Measurements from ENCODE around the gene GAPDHS. TPM values are rescaled to one million over a fixed set of nuclear protein-coding genes. Genes with fewer than 3 reads are reported as not detected.
A peak's percentile ranks its signal among the peaks of the same experiment; 100 is the strongest.

The GAPDHS gene
- total RNA-seq, 1 donor from 2014 or later: not detected

DNA sequence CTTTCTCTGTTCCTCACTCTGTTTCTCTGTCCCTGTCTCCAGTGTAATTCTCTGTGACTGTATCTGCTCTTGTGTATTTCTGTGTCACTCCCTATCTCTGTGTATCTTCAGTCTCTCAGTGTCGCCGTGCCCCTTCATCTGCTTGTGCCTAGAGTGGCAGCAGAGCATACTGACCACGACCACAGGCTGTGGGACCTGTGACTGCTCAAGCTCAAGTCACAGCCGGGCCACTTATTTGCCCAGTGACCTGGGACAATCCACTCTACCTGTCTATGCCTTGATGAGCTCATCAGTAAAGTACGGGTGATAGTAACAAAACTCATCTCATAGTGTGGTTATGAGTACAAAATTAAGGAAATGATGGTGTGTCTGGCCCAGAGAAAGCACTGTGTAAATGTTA is 20.8 kb downstream of the GAPDHS start:
- H3K4me1 ChIP-seq (ENCODE audit: control insufficient read depth in 3 of 3, insufficient read depth in 3 of 3, low read length in 3 of 3): peaks cover 0 to 5% (median 3%) of the 10 kb centered on the region in 3 donors
- H3K9me3 ChIP-seq (ENCODE audit: control insufficient read depth in 3 of 3, low read length in 3 of 3): no peaks in the 10 kb centered on the region
- no peak overlapping the region for H3K9ac ChIP-seq (ENCODE audit: low read depth in 1 of 3, low read length in 3 of 3)
- H3K27me3 ChIP-seq (ENCODE audit: control insufficient read depth in 3 of 3, insufficient read depth in 3 of 3, low read length in 3 of 3): peaks cover 32 to 38% (median 32%) of the 10 kb centered on the region in 3 donors
- H3K4me3 ChIP-seq (ENCODE audit: low read length in 3 of 3): no peak overlapping the region
- peaks cover 0 to 2% (median 0%) of the 10 kb centered on the region in 3 donors for H3K36me3 ChIP-seq (ENCODE audit: control insufficient read depth in 3 of 3, insufficient read depth in 3 of 3, low read length in 3 of 3)
- H3K27ac ChIP-seq (ENCODE audit: low read depth, low read length): no peak overlapping the region

DNA sequence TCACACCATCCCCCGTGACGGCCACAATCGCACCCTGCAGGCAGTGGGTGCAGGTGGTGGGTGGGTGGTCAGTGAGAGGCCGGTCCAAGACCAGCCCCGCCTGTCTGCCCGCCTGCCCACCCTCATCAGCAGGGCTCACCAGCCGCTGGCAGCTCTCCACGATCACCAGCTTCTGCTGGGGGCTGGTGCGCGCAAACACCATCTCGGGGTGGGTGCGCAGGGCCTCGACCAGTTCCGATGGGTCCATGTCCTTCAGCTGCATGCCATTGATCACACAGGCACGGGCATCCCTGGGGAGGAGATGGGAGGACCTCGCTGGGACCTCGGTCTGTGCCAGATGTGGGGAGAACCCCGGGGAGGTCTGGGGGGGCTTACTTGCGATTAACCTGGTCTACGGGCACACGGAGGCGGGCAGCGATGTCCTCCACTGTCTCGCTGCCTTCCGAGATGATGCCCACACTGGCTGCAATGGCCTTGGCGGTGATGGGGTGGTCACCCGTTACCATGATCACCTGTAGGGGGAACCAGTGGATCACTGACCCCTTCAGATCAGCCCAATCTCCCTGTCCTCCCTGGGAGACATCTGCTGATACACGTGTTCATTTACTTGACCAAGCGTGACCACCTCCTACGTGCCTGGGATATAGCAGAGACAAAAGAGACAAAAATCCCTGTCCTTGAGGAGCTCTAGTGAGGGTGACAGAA is 22.2 kb downstream of the GAPDHS start:
- H3K27me3 ChIP-seq (ENCODE audit: control insufficient read depth in 3 of 3, insufficient read depth in 3 of 3, low read length in 3 of 3): peaks cover 45 to 50% (median 45%) of the 10 kb centered on the region in 3 donors
- peaks cover 0 to 5% (median 3%) of the 10 kb centered on the region in 3 donors for H3K4me1 ChIP-seq (ENCODE audit: control insufficient read depth in 3 of 3, insufficient read depth in 3 of 3, low read length in 3 of 3)
- no peak overlapping the region for H3K9ac ChIP-seq (ENCODE audit: low read depth in 1 of 3, low read length in 3 of 3)
- no peak overlapping the region for H3K27ac ChIP-seq (ENCODE audit: low read depth, low read length)
- H3K9me3 ChIP-seq (ENCODE audit: control insufficient read depth in 3 of 3, low read length in 3 of 3): no peaks in the 10 kb centered on the region
- H3K36me3 ChIP-seq (ENCODE audit: control insufficient read depth in 3 of 3, insufficient read depth in 3 of 3, low read length in 3 of 3): peaks cover 0 to 2% (median 0%) of the 10 kb centered on the region in 3 donors
- H3K4me3 ChIP-seq (ENCODE audit: low read length in 3 of 3): no peak overlapping the region

GRCh38 chr19:35556025-35556590 is 22.9 kb downstream of the GAPDHS start:
- Histone ChIP-seq H3K4me1 (ENCODE audit: control insufficient read depth in 3 of 3, insufficient read depth in 3 of 3, low read length in 3 of 3) (peaks cover 0 to 5% (median 3%) of the 10 kb centered on the region in 3 donors), H3K27ac (ENCODE audit: low read depth, low read length) (no peak overlapping the region), H3K9me3 (ENCODE audit: control insufficient read depth in 3 of 3, low read length in 3 of 3) (no peaks in the 10 kb centered on the region), H3K27me3 (ENCODE audit: control insufficient read depth in 3 of 3, insufficient read depth in 3 of 3, low read length in 3 of 3) (peaks cover 51 to 56% (median 51%) of the 10 kb centered on the region in 3 donors), H3K9ac (ENCODE audit: low read depth in 1 of 3, low read length in 3 of 3) (no peak overlapping the region), H3K4me3 (ENCODE audit: low read length in 3 of 3) (no peak overlapping the region), H3K36me3 (ENCODE audit: control insufficient read depth in 3 of 3, insufficient read depth in 3 of 3, low read length in 3 of 3) (no peaks in the 10 kb centered on the region)

DNA sequence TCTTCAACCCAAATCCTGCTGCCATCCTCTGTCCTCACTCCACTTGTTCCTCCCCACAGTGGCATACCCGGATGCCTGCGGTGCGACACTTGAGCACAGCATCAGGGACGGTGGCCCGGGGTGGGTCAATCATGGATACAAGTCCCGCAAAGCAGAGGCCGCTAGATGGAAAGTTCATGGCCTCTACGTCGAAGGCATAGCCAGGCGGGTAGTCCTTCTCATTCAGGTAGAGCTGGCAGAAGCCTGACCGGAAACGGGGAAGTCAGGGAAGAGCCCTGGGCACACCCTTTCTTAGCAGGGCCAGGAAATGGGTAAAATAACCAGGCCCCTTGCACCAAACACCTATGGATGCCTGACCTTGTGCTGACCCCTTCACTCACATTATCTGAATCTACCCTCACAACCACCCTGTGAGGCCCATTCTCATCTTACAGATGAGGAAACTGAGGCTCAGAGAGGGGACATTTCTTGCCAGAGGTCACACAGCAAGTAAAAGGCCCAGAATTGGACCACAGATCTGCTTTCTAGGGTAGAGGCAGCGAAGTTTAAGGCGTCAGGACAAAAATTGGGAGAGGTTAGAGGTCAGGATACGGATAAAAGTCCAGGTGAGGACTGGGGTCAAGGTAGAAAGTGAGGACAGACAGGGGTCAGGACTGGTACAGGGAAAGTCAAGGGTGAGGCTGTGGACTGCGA is 23.7 kb downstream of the GAPDHS start:
- no peaks in the 10 kb centered on the region for H3K9me3 ChIP-seq (ENCODE audit: control insufficient read depth in 3 of 3, low read length in 3 of 3)
- no peak overlapping the region for H3K27ac ChIP-seq (ENCODE audit: low read depth, low read length)
- peaks cover 0 to 5% (median 3%) of the 10 kb centered on the region in 3 donors for H3K4me1 ChIP-seq (ENCODE audit: control insufficient read depth in 3 of 3, insufficient read depth in 3 of 3, low read length in 3 of 3)
- no peaks in the 10 kb centered on the region for H3K36me3 ChIP-seq (ENCODE audit: control insufficient read depth in 3 of 3, insufficient read depth in 3 of 3, low read length in 3 of 3)
- no peak overlapping the region for H3K4me3 ChIP-seq (ENCODE audit: low read length in 3 of 3)
- H3K27me3 ChIP-seq (ENCODE audit: control insufficient read depth in 3 of 3, insufficient read depth in 3 of 3, low read length in 3 of 3): peaks cover 57 to 62% (median 57%) of the 10 kb centered on the region in 3 donors
- H3K9ac ChIP-seq (ENCODE audit: low read depth in 1 of 3, low read length in 3 of 3): no peak overlapping the region

GRCh38 chr19:35557539-35558399 is 24.5 kb downstream of the GAPDHS start:
- no peak overlapping the region for H3K27ac ChIP-seq (ENCODE audit: low read depth, low read length)
- no peaks in the 10 kb centered on the region for H3K9me3 ChIP-seq (ENCODE audit: control insufficient read depth in 3 of 3, low read length in 3 of 3)
- H3K4me3 ChIP-seq (ENCODE audit: low read length in 3 of 3): peak overlapping the region in 2 of 3 donors; percentile 54
- H3K27me3 ChIP-seq (ENCODE audit: control insufficient read depth in 3 of 3, insufficient read depth in 3 of 3, low read length in 3 of 3): peaks cover 57 to 68% (median 65%) of the 10 kb centered on the region in 3 donors
- peaks cover 0 to 5% (median 3%) of the 10 kb centered on the region in 3 donors for H3K4me1 ChIP-seq (ENCODE audit: control insufficient read depth in 3 of 3, insufficient read depth in 3 of 3, low read length in 3 of 3)
- H3K9ac ChIP-seq (ENCODE audit: low read depth in 1 of 3, low read length in 3 of 3): no peak overlapping the region
- no peaks in the 10 kb centered on the region for H3K36me3 ChIP-seq (ENCODE audit: control insufficient read depth in 3 of 3, insufficient read depth in 3 of 3, low read length in 3 of 3)

DNA sequence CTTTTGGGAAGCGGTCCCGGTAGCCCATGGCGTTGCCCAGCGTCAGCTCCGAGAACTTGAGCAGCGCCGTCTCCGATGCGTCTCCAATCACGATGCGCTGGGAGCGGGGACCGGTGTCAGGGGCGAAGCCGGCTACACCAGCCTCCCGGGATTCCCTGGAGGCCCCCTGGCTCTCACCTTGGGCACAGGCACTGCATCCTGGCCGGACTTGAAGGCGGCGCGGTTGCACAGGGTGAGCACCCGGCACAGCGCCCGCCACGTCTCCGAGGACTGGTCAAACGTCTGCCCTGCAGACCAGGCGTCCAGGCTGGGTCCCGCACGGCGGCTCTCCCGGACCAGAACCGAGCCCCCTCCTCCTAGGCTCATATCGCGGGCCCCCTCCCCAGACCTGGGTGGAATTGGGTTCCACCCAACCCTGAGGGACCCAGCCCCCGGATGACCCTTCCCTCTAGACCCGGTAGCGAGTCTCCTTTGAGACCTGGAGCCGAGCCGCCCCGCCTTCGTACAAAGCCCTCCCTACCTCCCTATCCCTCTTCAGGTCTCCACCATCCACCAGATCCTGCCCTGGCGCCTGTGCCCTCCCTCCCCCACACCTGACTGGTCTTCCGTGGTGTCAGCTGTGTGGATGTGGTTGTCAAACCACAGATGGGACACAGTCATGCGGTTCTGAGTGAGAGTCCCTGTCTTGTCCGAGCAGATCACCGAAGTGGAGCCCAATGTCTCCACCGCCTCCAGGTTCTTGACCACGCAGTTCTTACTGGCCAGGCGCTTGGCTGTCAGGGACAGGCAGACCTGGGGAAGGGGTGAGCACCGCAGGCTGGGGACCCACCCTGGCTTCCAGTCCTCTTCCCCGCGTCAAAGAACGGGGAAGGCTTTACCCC is 25.4 kb downstream of the GAPDHS start:
- H3K27ac ChIP-seq (ENCODE audit: low read depth, low read length): no peak overlapping the region
- H3K4me3 ChIP-seq (ENCODE audit: low read length in 3 of 3): no peak overlapping the region
- H3K9me3 ChIP-seq (ENCODE audit: control insufficient read depth in 3 of 3, low read length in 3 of 3): no peaks in the 10 kb centered on the region
- peaks cover 0 to 5% (median 3%) of the 10 kb centered on the region in 3 donors for H3K4me1 ChIP-seq (ENCODE audit: control insufficient read depth in 3 of 3, insufficient read depth in 3 of 3, low read length in 3 of 3)
- H3K9ac ChIP-seq (ENCODE audit: low read depth in 1 of 3, low read length in 3 of 3): no peak overlapping the region
- peaks cover 57 to 69% (median 68%) of the 10 kb centered on the region in 3 donors for H3K27me3 ChIP-seq (ENCODE audit: control insufficient read depth in 3 of 3, insufficient read depth in 3 of 3, low read length in 3 of 3)
- no peaks in the 10 kb centered on the region for H3K36me3 ChIP-seq (ENCODE audit: control insufficient read depth in 3 of 3, insufficient read depth in 3 of 3, low read length in 3 of 3)

DNA sequence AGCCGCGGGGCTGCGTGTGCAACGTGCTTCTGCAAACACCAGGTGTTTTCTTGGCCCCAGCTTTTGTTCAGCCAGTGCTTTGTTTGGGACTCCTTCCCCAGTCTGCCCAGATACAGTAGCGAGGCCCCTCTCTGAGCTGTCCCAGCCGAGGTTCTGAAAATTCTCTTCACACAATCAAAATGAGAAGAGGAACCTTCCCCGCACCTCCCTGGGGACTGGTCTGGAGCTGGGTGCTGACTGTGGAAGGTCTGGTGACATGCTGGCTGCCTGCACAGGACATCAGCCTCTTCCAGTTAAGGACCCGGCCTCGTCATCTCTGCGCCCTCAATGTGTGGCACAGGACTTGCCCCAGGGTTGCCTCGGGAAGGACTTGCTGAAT is 26.0 kb downstream of the GAPDHS start:
- Histone ChIP-seq H3K27ac (ENCODE audit: low read depth, low read length) (no peak overlapping the region), H3K9ac (ENCODE audit: low read depth in 1 of 3, low read length in 3 of 3) (no peak overlapping the region), H3K4me3 (ENCODE audit: low read length in 3 of 3) (no peak overlapping the region), H3K27me3 (ENCODE audit: control insufficient read depth in 3 of 3, insufficient read depth in 3 of 3, low read length in 3 of 3) (peaks cover 57 to 68% (median 66%) of the 10 kb centered on the region in 3 donors), H3K9me3 (ENCODE audit: control insufficient read depth in 3 of 3, low read length in 3 of 3) (no peaks in the 10 kb centered on the region), H3K4me1 (ENCODE audit: control insufficient read depth in 3 of 3, insufficient read depth in 3 of 3, low read length in 3 of 3) (peaks cover 0 to 5% (median 3%) of the 10 kb centered on the region in 3 donors), H3K36me3 (ENCODE audit: control insufficient read depth in 3 of 3, insufficient read depth in 3 of 3, low read length in 3 of 3) (no peaks in the 10 kb centered on the region)

- Histone ChIP-seq H3K9me3 (ENCODE audit: control insufficient read depth in 3 of 3, low read length in 3 of 3) (no peaks in the 10 kb centered on the region), H3K27ac (ENCODE audit: low read depth, low read length) (no peak overlapping the region), H3K36me3 (ENCODE audit: control insufficient read depth in 3 of 3, insufficient read depth in 3 of 3, low read length in 3 of 3) (no peaks in the 10 kb centered on the region), H3K9ac (ENCODE audit: low read depth in 1 of 3, low read length in 3 of 3) (no peak overlapping the region), H3K4me3 (ENCODE audit: low read length in 3 of 3) (no peak overlapping the region), H3K4me1 (ENCODE audit: control insufficient read depth in 3 of 3, insufficient read depth in 3 of 3, low read length in 3 of 3) (peaks cover 0 to 5% (median 3%) of the 10 kb centered on the region in 3 donors), H3K27me3 (ENCODE audit: control insufficient read depth in 3 of 3, insufficient read depth in 3 of 3, low read length in 3 of 3) (peaks cover 58 to 69% (median 63%) of the 10 kb centered on the region in 3 donors)
These were observed 26.5 kb downstream of the GAPDHS start for GRCh38 chr19:35559781-35560180.

DNA sequence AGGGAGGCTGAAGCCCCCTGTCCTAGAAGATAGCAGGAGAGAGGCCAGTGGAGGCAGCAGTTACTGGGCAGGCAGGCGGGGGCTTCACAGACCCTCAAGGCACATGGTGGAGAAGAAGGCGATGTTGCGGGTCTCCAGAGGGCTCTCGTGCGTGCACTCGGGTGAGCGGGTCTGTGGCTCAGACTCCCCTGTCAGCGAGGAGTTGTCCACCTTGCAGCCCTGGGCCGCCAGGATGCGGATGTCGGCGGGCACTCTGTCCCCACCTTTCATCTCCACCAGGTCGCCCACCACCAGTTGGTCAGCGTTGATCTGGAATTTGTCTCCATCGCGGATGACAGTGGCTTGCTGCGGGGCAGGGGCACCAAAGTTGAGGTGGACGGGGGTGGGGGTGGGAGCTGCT is 27.0 kb downstream of the GAPDHS start:
- Histone ChIP-seq H3K9me3 (ENCODE audit: control insufficient read depth in 3 of 3, low read length in 3 of 3) (no peaks in the 10 kb centered on the region), H3K27ac (ENCODE audit: low read depth, low read length) (no peak overlapping the region), H3K4me3 (ENCODE audit: low read length in 3 of 3) (no peak overlapping the region), H3K9ac (ENCODE audit: low read depth in 1 of 3, low read length in 3 of 3) (no peak overlapping the region), H3K27me3 (ENCODE audit: control insufficient read depth in 3 of 3, insufficient read depth in 3 of 3, low read length in 3 of 3) (peaks cover 61 to 74% (median 63%) of the 10 kb centered on the region in 3 donors), H3K36me3 (ENCODE audit: control insufficient read depth in 3 of 3, insufficient read depth in 3 of 3, low read length in 3 of 3) (no peaks in the 10 kb centered on the region), H3K4me1 (ENCODE audit: control insufficient read depth in 3 of 3, insufficient read depth in 3 of 3, low read length in 3 of 3) (peaks cover 0 to 5% (median 3%) of the 10 kb centered on the region in 3 donors)

Data from skeletal muscle tissue (tissue), 4 donors.